ENCODE data around the gene COL6A2. TPM values are rescaled to one million over a fixed set of nuclear protein-coding genes. Genes with fewer than 3 reads are reported as not detected.

Gene COL6A2
- total and polyA plus RNA-seq, 8 donors = 362 to 647 (median 447) TPM

GRCh38 chr21:46066591-46067331 lies 31.2 kb upstream of the COL6A2 start:
- Histone ChIP-seq H3K4me1 (peaks cover 8 to 14% of the 10 kb centered on the region in 2 donors), H3K36me3 (no peaks in the 10 kb centered on the region), H3K27ac (peak overlapping the region; percentile 50 to 70), H3K27me3 (peaks cover 0 to 62% of the 10 kb centered on the region in 2 donors), H3K4me3 (no peak overlapping the region), H3K9me3 (peaks cover 0 to 11% of the 10 kb centered on the region in 2 donors)
- intact Hi-C loops (cut with DNase I) = no loop called here
- TF ChIP-seq CTCF (IDR thresholded peaks at IDR 0.05) = no peak
- DNase-seq = peak in 3 of 4 donors; percentile 43 to 72 (median 71)
- peak; percentile 58 for ATAC-seq

GRCh38 chr21:46067505-46068201 lies 30.3 kb upstream of the COL6A2 start:
- no peak overlapping the region for H3K4me3 ChIP-seq
- TF ChIP-seq CTCF (IDR thresholded peaks at IDR 0.05) = no peak
- no peaks in the 10 kb centered on the region for H3K36me3 ChIP-seq
- ATAC-seq (no peak), DNase-seq (peak in 1 of 4 donors; percentile 62)
- intact Hi-C loops (cut with DNase I) = no loop called here
- peaks cover 0 to 53% of the 10 kb centered on the region in 2 donors for H3K27me3 ChIP-seq
- H3K27ac ChIP-seq = peak overlapping the region in 1 of 2 donors; percentile 70
- peaks cover 8 to 14% of the 10 kb centered on the region in 2 donors for H3K4me1 ChIP-seq
- peaks cover 0 to 5% of the 10 kb centered on the region in 2 donors for H3K9me3 ChIP-seq

DNA sequence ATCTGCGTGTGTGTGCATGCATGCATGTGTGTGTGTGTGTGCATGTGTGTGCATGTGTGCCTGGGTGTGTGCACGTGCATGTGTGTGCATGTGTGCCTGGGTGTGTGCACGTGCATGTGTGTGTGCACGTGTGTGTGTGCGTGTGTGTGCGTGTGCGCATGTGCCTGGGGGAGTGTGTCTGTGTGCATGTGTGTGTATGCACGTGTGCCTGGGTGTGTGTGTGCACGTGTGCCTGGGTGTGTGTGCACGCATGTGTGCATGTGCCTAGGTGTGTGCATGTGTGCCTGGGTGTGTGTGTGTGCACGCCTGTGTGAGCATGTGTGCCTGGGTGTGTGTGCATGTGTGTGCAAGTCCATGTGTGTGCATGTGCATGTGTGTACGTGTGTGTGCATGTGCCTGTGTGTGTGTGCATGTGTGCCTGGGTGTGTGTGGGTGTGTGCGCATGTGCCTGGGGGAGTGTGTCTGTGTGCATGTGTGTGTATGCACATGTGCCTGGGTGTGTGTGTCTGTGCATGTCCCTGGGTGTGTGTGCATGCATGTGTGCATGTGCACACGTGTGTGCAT lies 29.3 kb upstream of the COL6A2 start:
- H3K27me3 ChIP-seq = peaks cover 0 to 45% of the 10 kb centered on the region in 2 donors
- H3K4me1 ChIP-seq = peaks cover 8 to 14% of the 10 kb centered on the region in 2 donors
- H3K9me3 ChIP-seq = no peaks in the 10 kb centered on the region
- H3K27ac ChIP-seq = no peak overlapping the region
- no peaks in the 10 kb centered on the region for H3K36me3 ChIP-seq
- intact Hi-C loops (cut with DNase I) = no loop called here
- TF ChIP-seq CTCF (IDR thresholded peaks at IDR 0.05) = no peak
- DNase-seq (no peak), ATAC-seq (no peak)
- H3K4me3 ChIP-seq = no peak overlapping the region

DNA sequence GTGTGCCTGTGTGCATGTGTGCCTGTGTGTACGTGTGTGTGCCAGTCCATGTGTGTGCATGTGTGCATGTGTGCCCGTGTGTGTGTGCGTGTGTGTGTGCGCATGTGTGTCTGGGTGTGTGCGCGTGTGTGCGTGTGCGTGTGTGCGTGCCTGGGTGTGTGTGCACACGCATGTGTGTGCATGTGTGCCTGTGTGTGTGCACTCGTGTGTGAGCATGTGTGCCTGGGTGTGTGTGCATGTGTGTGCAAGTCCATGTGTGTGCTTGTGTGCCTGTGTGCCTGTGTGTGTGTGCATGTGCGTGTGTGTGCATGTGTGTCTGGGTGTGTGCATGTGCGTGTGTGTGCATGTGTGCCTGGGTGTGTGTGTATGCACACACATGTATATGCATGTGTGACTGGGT lies 28.7 kb upstream of the COL6A2 start:
- intact Hi-C loops (cut with DNase I) = no loop called here
- Histone ChIP-seq H3K9me3 (no peaks in the 10 kb centered on the region), H3K4me1 (peaks cover 8 to 14% of the 10 kb centered on the region in 2 donors), H3K27ac (no peak overlapping the region), H3K27me3 (peaks cover 0 to 39% of the 10 kb centered on the region in 2 donors), H3K36me3 (no peaks in the 10 kb centered on the region), H3K4me3 (no peak overlapping the region)
- TF ChIP-seq CTCF (IDR thresholded peaks at IDR 0.05) = no peak
- ATAC-seq = no peak
- DNase-seq = no peak
